ENCODE measurements around the gene ALCAM. TPM values are rescaled to one million over a fixed set of nuclear protein-coding genes. Genes with fewer than 3 reads are reported as not detected.

Gene ALCAM
- total RNA-seq, 4 donors from 2014 or later = 9.4 to 25.9 (median 16.6) TPM

GRCh38 chr3:105367063-105367405 is 325 bp downstream of the ALCAM start:
- peak; percentile 31 for DNase-seq
- Histone ChIP-seq H3K4me1 (peaks cover 0 to 42% (median 23%) of the 10 kb centered on the region in 4 donors), H3K9me3 (no peaks in the 10 kb centered on the region), H3K27me3 (peaks cover 12% of the 10 kb centered on the region), H3K36me3 (no peaks in the 10 kb centered on the region), H3K27ac (peak overlapping the region; percentile 83 to 91 (median 89)), H3K4me3 (peak overlapping the region; percentile 54 to 78 (median 60))
- in situ Hi-C loops (cut with MboI; ENCODE audit: low pct_ligation_motif_present in 1 of 4, low pct_unique_long_range_greater_than_20kb in 1 of 4, low sequenced_read_pairs in 3 of 4) (loop anchor here in 1 of 4 donors (25.0 kb wide), 1 partner anchor 755 kb away; no protein-coding TSS in a partner anchor), intact Hi-C loops (cut with DNase I; ENCODE audit: low total_unique reads) (no loop called here)
- 0 to 2% methylated on average over 1 to 27 of the region's 29 CpGs for WGBS, 2 donors (ENCODE audit: low coverage in 1 of 2)
- no peak for TF ChIP-seq POLR2A (IDR thresholded peaks at IDR 0.05)
- no peak for TF ChIP-seq EP300 (IDR thresholded peaks at IDR 0.05; ENCODE audit: low read depth)
- no peak for TF ChIP-seq POLR2AphosphoS5 (IDR thresholded peaks at IDR 0.05)
- TF ChIP-seq CTCF (IDR thresholded peaks at IDR 0.05) = no peak

GRCh38 chr3:105367406-105368213 is 901 bp downstream of the ALCAM start:
- H3K27me3 ChIP-seq = peaks cover 12% of the 10 kb centered on the region
- no peaks in the 10 kb centered on the region for H3K9me3 ChIP-seq
- TF ChIP-seq CTCF (IDR thresholded peaks at IDR 0.05) (peak in 1 of 5 experiments; percentile 47), POLR2A (IDR thresholded peaks at IDR 0.05) (peak; percentile 58), EP300 (IDR thresholded peaks at IDR 0.05; ENCODE audit: low read depth) (no peak), POLR2AphosphoS5 (IDR thresholded peaks at IDR 0.05) (peak; percentile 24 to 48 (median 40))
- H3K36me3 ChIP-seq = no peaks in the 10 kb centered on the region
- intact Hi-C loops (cut with DNase I; ENCODE audit: low total_unique reads) = no loop called here
- DNase-seq = peak; percentile 84
- in situ Hi-C loops (cut with MboI; ENCODE audit: low pct_ligation_motif_present in 1 of 4, low pct_unique_long_range_greater_than_20kb in 1 of 4, low sequenced_read_pairs in 3 of 4) = loop anchor here in 1 of 4 donors (25.0 kb wide), 1 partner anchor 755 kb away; no protein-coding TSS in a partner anchor
- WGBS, 2 donors (ENCODE audit: low coverage in 1 of 2) = 2% methylated on average over 33 of the region's 37 CpGs; no CpG with 5 or more reads in 1 of the 2 donors
- H3K27ac ChIP-seq = peak overlapping the region; percentile 83 to 91 (median 89)
- peaks cover 0 to 42% (median 23%) of the 10 kb centered on the region in 4 donors for H3K4me1 ChIP-seq
- H3K4me3 ChIP-seq = peak overlapping the region; percentile 54 to 78 (median 60)

GRCh38 chr3:105368566-105369499 is 2.1 kb downstream of the ALCAM start:
- Histone ChIP-seq H3K4me1 (peaks cover 0 to 42% (median 23%) of the 10 kb centered on the region in 4 donors), H3K27ac (peak overlapping the region; percentile 83 to 91 (median 89)), H3K9me3 (no peaks in the 10 kb centered on the region), H3K27me3 (peaks cover 12% of the 10 kb centered on the region), H3K4me3 (peak overlapping the region; percentile 35 to 78 (median 60)), H3K36me3 (no peaks in the 10 kb centered on the region)
- in situ Hi-C loops (cut with MboI; ENCODE audit: low pct_ligation_motif_present in 1 of 4, low pct_unique_long_range_greater_than_20kb in 1 of 4, low sequenced_read_pairs in 3 of 4) = loop anchor here in 1 of 4 donors (25.0 kb wide), 1 partner anchor 757 kb away; no protein-coding TSS in a partner anchor
- TF ChIP-seq POLR2A (IDR thresholded peaks at IDR 0.05) (peak; percentile 74), POLR2AphosphoS5 (IDR thresholded peaks at IDR 0.05) (peak; percentile 1 to 46 (median 33)), CTCF (IDR thresholded peaks at IDR 0.05) (no peak), EP300 (IDR thresholded peaks at IDR 0.05; ENCODE audit: low read depth) (no peak)
- 0 to 1% methylated on average over 6 to 37 of the region's 45 CpGs for WGBS, 2 donors (ENCODE audit: low coverage in 1 of 2)
- DNase-seq = peak; percentile 76
- intact Hi-C loops (cut with DNase I; ENCODE audit: low total_unique reads) = no loop called here

Measured in transverse colon (tissue), 4 donors.